ENCODE measurements around the gene CDY2B.
"Not testable (repeated sequence)": the region's sequence is repeated elsewhere in the genome, so short reads cannot be mapped to it uniquely, and the experiment has no call there.

Gene CDY2B

GRCh38 chrY:17880120-17880519 lies at the start of gene CDY2B:
CDY2B (minus strand) TSS chrY:17880220; CDS start chrY:17879892, 328 bp downstream.
- not testable (repeated sequence) for H3K4me1 Mint-ChIP-seq, H3K9me3 Mint-ChIP-seq, H3K4me3 Mint-ChIP-seq, DNase-seq, H3K27me3 Mint-ChIP-seq, H3K27ac Mint-ChIP-seq, ATAC-seq

- DNase-seq, H3K4me1 Mint-ChIP-seq, H3K27ac Mint-ChIP-seq, H3K9me3 Mint-ChIP-seq, H3K27me3 Mint-ChIP-seq, ATAC-seq, H3K4me3 Mint-ChIP-seq: not testable (repeated sequence)
These were observed 28.0 kb upstream of the CDY2B start for GRCh38 chrY:17908009-17908408.

- H3K9me3 Mint-ChIP-seq, H3K4me1 Mint-ChIP-seq, DNase-seq, ATAC-seq, H3K4me3 Mint-ChIP-seq, H3K27ac Mint-ChIP-seq, H3K27me3 Mint-ChIP-seq: not testable (repeated sequence)
These were observed 27.3 kb upstream of the CDY2B start for GRCh38 chrY:17907351-17907750.

- not testable (repeated sequence) for H3K4me3 Mint-ChIP-seq, ATAC-seq, DNase-seq, H3K4me1 Mint-ChIP-seq, H3K9me3 Mint-ChIP-seq, H3K27me3 Mint-ChIP-seq, H3K27ac Mint-ChIP-seq
These were observed 1.7 kb upstream of the CDY2B start for GRCh38 chrY:17881697-17882096.

- ATAC-seq, H3K27me3 Mint-ChIP-seq, H3K4me1 Mint-ChIP-seq, H3K9me3 Mint-ChIP-seq, H3K4me3 Mint-ChIP-seq, H3K27ac Mint-ChIP-seq, DNase-seq: not testable (repeated sequence)
These were observed 3.3 kb downstream of the CDY2B start for GRCh38 chrY:17876767-17877166.

- not testable (repeated sequence) for H3K4me3 Mint-ChIP-seq, DNase-seq, ATAC-seq, H3K9me3 Mint-ChIP-seq, H3K27me3 Mint-ChIP-seq, H3K27ac Mint-ChIP-seq, H3K4me1 Mint-ChIP-seq
These were observed 4.6 kb downstream of the CDY2B start for GRCh38 chrY:17875401-17875800.

- not testable (repeated sequence) for H3K4me1 Mint-ChIP-seq, ATAC-seq, DNase-seq, H3K27ac Mint-ChIP-seq, H3K9me3 Mint-ChIP-seq, H3K4me3 Mint-ChIP-seq, H3K27me3 Mint-ChIP-seq
These were observed 8.7 kb downstream of the CDY2B start for GRCh38 chrY:17871194-17871903.

GRCh38 chrY:17870737-17871136 lies 9.3 kb downstream of the CDY2B start:
- H3K4me1 Mint-ChIP-seq, H3K9me3 Mint-ChIP-seq, DNase-seq, ATAC-seq, H3K27me3 Mint-ChIP-seq, H3K27ac Mint-ChIP-seq, H3K4me3 Mint-ChIP-seq: not testable (repeated sequence)

- not testable (repeated sequence) for H3K4me1 Mint-ChIP-seq, DNase-seq, H3K9me3 Mint-ChIP-seq, ATAC-seq, H3K4me3 Mint-ChIP-seq, H3K27ac Mint-ChIP-seq, H3K27me3 Mint-ChIP-seq
These were observed 12.2 kb downstream of the CDY2B start for GRCh38 chrY:17867850-17868249.

GRCh38 chrY:17860634-17861033 lies 19.4 kb downstream of the CDY2B start:
- H3K4me3 Mint-ChIP-seq, H3K4me1 Mint-ChIP-seq, H3K9me3 Mint-ChIP-seq: not testable (repeated sequence)

GRCh38 chrY:17856963-17857848 lies 22.8 kb downstream of the CDY2B start:
- H3K4me1 Mint-ChIP-seq, H3K9me3 Mint-ChIP-seq, DNase-seq, H3K27me3 Mint-ChIP-seq, H3K4me3 Mint-ChIP-seq, ATAC-seq, H3K27ac Mint-ChIP-seq: not testable (repeated sequence)

More at GRCh38 chrY:17860634-17861033, 19.4 kb downstream of the CDY2B start:
- DNase-seq, ATAC-seq, H3K27ac Mint-ChIP-seq, H3K27me3 Mint-ChIP-seq: not testable (repeated sequence)

- not testable (repeated sequence) for ATAC-seq, H3K4me1 Mint-ChIP-seq, H3K9me3 Mint-ChIP-seq, H3K27me3 Mint-ChIP-seq, H3K27ac Mint-ChIP-seq, H3K4me3 Mint-ChIP-seq, DNase-seq
These were observed 23.5 kb downstream of the CDY2B start for GRCh38 chrY:17856508-17856907.

- H3K27me3 Mint-ChIP-seq, H3K4me3 Mint-ChIP-seq, ATAC-seq, DNase-seq, H3K27ac Mint-ChIP-seq, H3K9me3 Mint-ChIP-seq, H3K4me1 Mint-ChIP-seq: not testable (repeated sequence)
These were observed 30.9 kb downstream of the CDY2B start for GRCh38 chrY:17849131-17849530.

GRCh38 chrY:17832149-17832548 lies 47.9 kb downstream of the CDY2B start:
- H3K27me3 Mint-ChIP-seq, ATAC-seq, H3K4me1 Mint-ChIP-seq, H3K9me3 Mint-ChIP-seq, H3K27ac Mint-ChIP-seq, H3K4me3 Mint-ChIP-seq, DNase-seq: not testable (repeated sequence)

All from stimulated activated naive CD8-positive, alpha-beta T cell treated with anti-CD3 and anti-CD28 coated beads, Interleukin-15, amount 100 ng/mL, for 72 hours (primary cell).